Measurements from ENCODE around the gene SPAST. TPM values are rescaled to one million over a fixed set of nuclear protein-coding genes. Genes with fewer than 3 reads are reported as not detected.
"Not testable (repeated sequence)": the region's sequence is repeated elsewhere in the genome, so short reads cannot be mapped to it uniquely, and the experiment has no call there.

SPAST gene
- total RNA-seq, 1 donor from 2014 or later, result 15.1 TPM

DNA sequence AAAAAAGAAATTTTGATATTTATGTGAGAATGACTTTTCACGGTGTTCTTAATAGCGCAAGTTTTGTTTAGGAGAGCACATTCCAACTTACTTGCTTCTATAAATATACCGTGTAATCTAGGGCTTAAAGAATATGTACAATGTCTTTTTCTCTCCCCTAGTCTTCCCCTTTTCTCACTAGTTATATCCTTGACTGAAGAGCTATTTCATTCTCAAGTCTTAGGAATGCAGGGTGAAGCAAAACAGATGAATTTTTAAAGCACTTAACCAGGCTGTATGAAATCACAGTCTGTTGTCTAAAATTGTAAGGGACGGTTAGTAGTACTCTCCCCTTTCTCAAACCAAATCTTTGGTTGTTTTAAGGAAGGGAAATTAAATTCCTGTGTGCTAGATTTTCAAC is 72.7 kb downstream of the SPAST start:
- Histone ChIP-seq H3K4me1 (no peaks in the 10 kb centered on the region), H3K27me3 (no peaks in the 10 kb centered on the region), H3K4me3 (no peak overlapping the region), H3K9me3 (no peaks in the 10 kb centered on the region), H3K27ac (no peak overlapping the region), H3K36me3 (peaks cover 32% of the 10 kb centered on the region)
- DNase-seq, result no peak
- TF ChIP-seq CTCF (IDR thresholded peaks at IDR 0.05), result no peak
- ATAC-seq, result peak; percentile 52
- intact Hi-C loops (cut with DNase I), result no loop called here

DNA sequence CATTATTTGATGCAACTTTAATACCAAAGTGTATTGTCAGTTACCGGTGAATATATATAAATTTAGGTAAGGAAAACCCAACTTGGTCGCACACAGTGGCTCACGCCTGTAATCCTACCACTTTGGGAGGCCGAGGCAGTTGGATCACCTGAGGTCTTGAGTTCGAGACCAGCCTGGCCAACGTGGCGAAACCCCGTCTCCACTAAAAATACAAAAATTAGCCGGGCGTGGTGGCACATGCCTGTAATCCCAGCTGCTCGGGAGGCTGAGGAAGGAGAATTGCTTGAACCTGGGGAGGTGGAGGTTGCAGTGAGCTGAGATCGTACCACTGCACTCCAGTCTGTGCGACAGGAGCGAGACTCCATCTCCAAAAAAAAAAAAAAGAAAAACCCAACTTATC is 88.2 kb downstream of the SPAST start:
- H3K27me3 ChIP-seq; ATAC-seq; H3K4me3 ChIP-seq; H3K27ac ChIP-seq; DNase-seq; H3K9me3 ChIP-seq; H3K4me1 ChIP-seq; intact Hi-C loops (cut with DNase I): not testable (repeated sequence)
- H3K36me3 ChIP-seq, result peaks cover 40% of the 10 kb centered on the region

GRCh38 chr2:32159678-32160077 is 96.3 kb downstream of the SPAST start:
- peaks cover 9% of the 10 kb centered on the region for H3K36me3 ChIP-seq
- H3K9me3 ChIP-seq, result no peaks in the 10 kb centered on the region
- no peak for DNase-seq

GRCh38 chr2:32161296-32161695 is 97.9 kb downstream of the SPAST start:
- ATAC-seq (no peak), DNase-seq (no peak)
- Histone ChIP-seq H3K36me3 (no peaks in the 10 kb centered on the region), H3K9me3 (no peaks in the 10 kb centered on the region), H3K27me3 (no peaks in the 10 kb centered on the region), H3K27ac (no peak overlapping the region), H3K4me1 (peaks cover 9% of the 10 kb centered on the region), H3K4me3 (no peak overlapping the region)
- TF ChIP-seq CTCF (IDR thresholded peaks at IDR 0.05), result no peak
- intact Hi-C loops (cut with DNase I), result no loop called here

More at GRCh38 chr2:32159678-32160077, 96.3 kb downstream of the SPAST start:
- no peaks in the 10 kb centered on the region for H3K27me3 ChIP-seq
- peaks cover 7% of the 10 kb centered on the region for H3K4me1 ChIP-seq
- intact Hi-C loops (cut with DNase I), result no loop called here
- no peak overlapping the region for H3K4me3 ChIP-seq
- ATAC-seq, result no peak
- H3K27ac ChIP-seq, result no peak overlapping the region
- TF ChIP-seq CTCF (IDR thresholded peaks at IDR 0.05), result no peak

- intact Hi-C loops (cut with DNase I); H3K9me3 ChIP-seq; ATAC-seq; H3K27me3 ChIP-seq; DNase-seq; H3K4me3 ChIP-seq; H3K27ac ChIP-seq: not testable (repeated sequence)
- peaks cover 14% of the 10 kb centered on the region for H3K4me1 ChIP-seq
- H3K36me3 ChIP-seq, result peaks cover 10% of the 10 kb centered on the region
Observed at GRCh38 chr2:32164254-32164653, 100.9 kb downstream of the SPAST start.

DNA sequence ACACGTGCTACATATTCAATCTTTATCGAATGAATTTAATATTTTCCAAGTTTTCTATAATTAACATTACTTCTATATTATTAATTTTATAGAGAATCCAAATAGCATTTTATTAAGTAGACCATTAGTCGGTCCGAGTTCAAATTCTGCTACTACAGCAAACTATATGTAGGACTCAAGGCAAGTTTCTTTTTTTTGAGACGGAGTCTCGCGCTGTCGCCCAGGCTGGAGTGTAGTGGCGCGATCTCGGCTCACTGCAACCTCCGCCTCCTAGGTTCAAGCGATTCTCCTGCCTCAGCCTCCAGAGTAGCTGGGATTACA is 101.6 kb downstream of the SPAST start:
- Histone ChIP-seq H3K27ac (peak overlapping the region; percentile 94), H3K36me3 (peaks cover 10% of the 10 kb centered on the region), H3K4me3 (peak overlapping the region; percentile 83), H3K4me1 (peaks cover 14% of the 10 kb centered on the region)
- H3K9me3 ChIP-seq; intact Hi-C loops (cut with DNase I); DNase-seq; H3K27me3 ChIP-seq; ATAC-seq: not testable (repeated sequence)

DNA sequence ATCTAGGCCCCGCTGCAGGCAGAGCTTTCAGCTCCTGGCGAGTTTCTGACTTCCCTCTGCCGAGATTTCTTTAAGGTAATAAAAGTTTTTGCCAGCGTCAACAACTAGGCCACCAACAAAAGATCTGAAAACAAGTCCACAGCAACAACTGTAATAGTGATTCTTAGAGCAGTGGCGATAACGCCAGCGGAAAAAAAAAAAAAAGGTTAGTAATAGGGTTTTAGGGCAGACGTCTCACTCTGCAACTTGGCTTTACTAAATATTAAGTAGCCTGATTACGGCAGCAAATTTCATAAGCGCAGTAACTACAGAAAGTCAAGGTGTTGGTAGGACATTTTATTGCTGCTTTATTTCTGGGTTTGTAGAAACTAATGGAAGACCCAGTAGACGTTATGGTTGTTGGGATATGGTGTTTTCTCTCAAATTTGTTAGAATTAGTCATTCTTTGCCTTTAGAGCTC is 102.8 kb downstream of the SPAST start:
- Histone ChIP-seq H3K36me3 (peaks cover 10% of the 10 kb centered on the region), H3K9me3 (no peaks in the 10 kb centered on the region), H3K4me1 (peaks cover 14% of the 10 kb centered on the region), H3K27ac (peak overlapping the region; percentile 94), H3K4me3 (peak overlapping the region; percentile 83), H3K27me3 (no peaks in the 10 kb centered on the region)
- intact Hi-C loops (cut with DNase I), result no loop called here
- DNase-seq (no peak), ATAC-seq (no peak)
- no peak for TF ChIP-seq CTCF (IDR thresholded peaks at IDR 0.05)

Measured in upper lobe of right lung (tissue), 1 donor.